HEK293 (cell line): ENCODE measurements around the gene ASL.

Experiments
- CTCF ChIP-seq: fragments of 450-650 bp; formaldehyde crosslinking; IDR thresholded peaks from 2 replicates; pipeline ENCODE4 v1.5.1; 2016; ENCODE audit warnings: missing biosample characterization, missing genetic modification characterization
- ZNF146 ChIP-seq: fragments of 450-650 bp; formaldehyde crosslinking; IDR thresholded peaks from 2 replicates; pipeline ENCODE4 v1.5.1; 2016; ENCODE audit warnings: missing biosample characterization, missing genetic modification characterization
- ZNF311 ChIP-seq: fragments of 450-650 bp; formaldehyde crosslinking; IDR thresholded peaks from 2 replicates; pipeline ENCODE4 v1.5.1; 2017; ENCODE audit warnings: missing biosample characterization, missing genetic modification characterization, borderline replicate concordance
- ZNF391 ChIP-seq: fragments of 450-650 bp; formaldehyde crosslinking; IDR thresholded peaks from 2 replicates; pipeline ENCODE4 v1.5.1; 2016; ENCODE audit warnings: low read depth, missing biosample characterization, missing genetic modification characterization, borderline replicate concordance
- ZNF416 ChIP-seq: fragments of 450-650 bp; formaldehyde crosslinking; IDR thresholded peaks from 2 replicates; pipeline ENCODE4 v1.5.1; 2016; ENCODE audit warnings: missing biosample characterization, missing genetic modification characterization
- TF ChIP-seq, protein P1 (sequence below): fragments of 450-650 bp; formaldehyde crosslinking; IDR thresholded peaks from 2 replicates; pipeline ENCODE4 v1.5.0; 2017; ENCODE audit warnings: missing biosample characterization, missing genetic modification characterization, borderline replicate concordance

- TF ChIP-seq ZNF146 (tag by site-specific recombination) (no peak), ZNF391 (tag by site-specific recombination) (no peak; the same call in 1 of the 2 replicates), CTCF (tag by site-specific recombination) (no peak), ZNF311 (tag by site-specific recombination) (no peak), ZNF416 (tag by site-specific recombination) (no peak)
- TF ChIP-seq, protein P1, sequence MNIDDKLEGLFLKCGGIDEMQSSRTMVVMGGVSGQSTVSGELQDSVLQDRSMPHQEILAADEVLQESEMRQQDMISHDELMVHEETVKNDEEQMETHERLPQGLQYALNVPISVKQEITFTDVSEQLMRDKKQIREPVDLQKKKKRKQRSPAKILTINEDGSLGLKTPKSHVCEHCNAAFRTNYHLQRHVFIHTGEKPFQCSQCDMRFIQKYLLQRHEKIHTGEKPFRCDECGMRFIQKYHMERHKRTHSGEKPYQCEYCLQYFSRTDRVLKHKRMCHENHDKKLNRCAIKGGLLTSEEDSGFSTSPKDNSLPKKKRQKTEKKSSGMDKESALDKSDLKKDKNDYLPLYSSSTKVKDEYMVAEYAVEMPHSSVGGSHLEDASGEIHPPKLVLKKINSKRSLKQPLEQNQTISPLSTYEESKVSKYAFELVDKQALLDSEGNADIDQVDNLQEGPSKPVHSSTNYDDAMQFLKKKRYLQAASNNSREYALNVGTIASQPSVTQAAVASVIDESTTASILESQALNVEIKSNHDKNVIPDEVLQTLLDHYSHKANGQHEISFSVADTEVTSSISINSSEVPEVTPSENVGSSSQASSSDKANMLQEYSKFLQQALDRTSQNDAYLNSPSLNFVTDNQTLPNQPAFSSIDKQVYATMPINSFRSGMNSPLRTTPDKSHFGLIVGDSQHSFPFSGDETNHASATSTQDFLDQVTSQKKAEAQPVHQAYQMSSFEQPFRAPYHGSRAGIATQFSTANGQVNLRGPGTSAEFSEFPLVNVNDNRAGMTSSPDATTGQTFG (tag by site-specific recombination): no peak
These were observed 24.2 kb downstream of the ASL start for GRCh38 chr7:66099551-66100407.
